Osteocyte (in vitro differentiated cells): ENCODE measurements around the gene USH1C. TPM values are rescaled to one million over a fixed set of nuclear protein-coding genes. Genes with fewer than 3 reads are reported as not detected.

Source experiments
- DNase-seq: peaks from one replicate; pipeline ENCODE4 v3.0.0; 2021; ENCODE audit warnings: mixed read lengths; ENCODE audit not compliant: unreplicated experiment; ENCODE audit errors: extremely low spot score
- H3K27ac Mint-ChIP-seq: one replicate; pipeline ENCODE4 v1.8.0; 2021; ENCODE audit warnings: mild to moderate bottlenecking, mixed read lengths; ENCODE audit not compliant: unreplicated experiment
- H3K27me3 Mint-ChIP-seq: one replicate; pipeline ENCODE4 v1.8.0; 2021; ENCODE audit warnings: mixed read lengths; ENCODE audit not compliant: unreplicated experiment
- H3K36me3 Mint-ChIP-seq: one replicate; pipeline ENCODE4 v1.8.0; 2021; ENCODE audit warnings: mixed read lengths; ENCODE audit not compliant: unreplicated experiment
- H3K4me1 Mint-ChIP-seq: one replicate; pipeline ENCODE4 v1.8.0; 2021; ENCODE audit warnings: mixed read lengths; ENCODE audit not compliant: unreplicated experiment
- H3K4me3 Mint-ChIP-seq: one replicate; pipeline ENCODE4 v1.8.0; 2021; ENCODE audit warnings: mild to moderate bottlenecking, moderate library complexity, mixed read lengths; ENCODE audit not compliant: unreplicated experiment
- H3K9me3 Mint-ChIP-seq: one replicate; pipeline ENCODE4 v1.8.0; 2021; ENCODE audit warnings: mixed read lengths; ENCODE audit not compliant: unreplicated experiment
- total RNA-seq: library from RNA; stranded (reverse); gene quantifications from 2 replicates; pipeline ENCODE4 v1.2.1, GENCODE V29; 2021
- TF ChIP-seq, protein P1 (sequence below): fragments of 200-600 bp; sonication (generic); IDR thresholded peaks from 2 replicates; pipeline ENCODE4 v1.5.0; 2021; ENCODE audit warnings: antibody characterized with exemption, mild to moderate bottlenecking, moderate library complexity

Gene USH1C
- total RNA-seq, 1 donor from 2014 or later: not detected

GRCh38 chr11:17472467-17472866 is 71.7 kb downstream of the USH1C start:
- Mint-ChIP-seq H3K36me3 (no peaks in the 10 kb centered on the region), H3K4me3 (no peak overlapping the region), H3K9me3 (no peaks in the 10 kb centered on the region), H3K27ac (no peak overlapping the region), H3K4me1 (peaks cover 7% of the 10 kb centered on the region), H3K27me3 (peaks cover 60% of the 10 kb centered on the region)
- TF ChIP-seq, protein P1, sequence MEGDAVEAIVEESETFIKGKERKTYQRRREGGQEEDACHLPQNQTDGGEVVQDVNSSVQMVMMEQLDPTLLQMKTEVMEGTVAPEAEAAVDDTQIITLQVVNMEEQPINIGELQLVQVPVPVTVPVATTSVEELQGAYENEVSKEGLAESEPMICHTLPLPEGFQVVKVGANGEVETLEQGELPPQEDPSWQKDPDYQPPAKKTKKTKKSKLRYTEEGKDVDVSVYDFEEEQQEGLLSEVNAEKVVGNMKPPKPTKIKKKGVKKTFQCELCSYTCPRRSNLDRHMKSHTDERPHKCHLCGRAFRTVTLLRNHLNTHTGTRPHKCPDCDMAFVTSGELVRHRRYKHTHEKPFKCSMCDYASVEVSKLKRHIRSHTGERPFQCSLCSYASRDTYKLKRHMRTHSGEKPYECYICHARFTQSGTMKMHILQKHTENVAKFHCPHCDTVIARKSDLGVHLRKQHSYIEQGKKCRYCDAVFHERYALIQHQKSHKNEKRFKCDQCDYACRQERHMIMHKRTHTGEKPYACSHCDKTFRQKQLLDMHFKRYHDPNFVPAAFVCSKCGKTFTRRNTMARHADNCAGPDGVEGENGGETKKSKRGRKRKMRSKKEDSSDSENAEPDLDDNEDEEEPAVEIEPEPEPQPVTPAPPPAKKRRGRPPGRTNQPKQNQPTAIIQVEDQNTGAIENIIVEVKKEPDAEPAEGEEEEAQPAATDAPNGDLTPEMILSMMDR: no peak
- DNase-seq: no peak

DNA sequence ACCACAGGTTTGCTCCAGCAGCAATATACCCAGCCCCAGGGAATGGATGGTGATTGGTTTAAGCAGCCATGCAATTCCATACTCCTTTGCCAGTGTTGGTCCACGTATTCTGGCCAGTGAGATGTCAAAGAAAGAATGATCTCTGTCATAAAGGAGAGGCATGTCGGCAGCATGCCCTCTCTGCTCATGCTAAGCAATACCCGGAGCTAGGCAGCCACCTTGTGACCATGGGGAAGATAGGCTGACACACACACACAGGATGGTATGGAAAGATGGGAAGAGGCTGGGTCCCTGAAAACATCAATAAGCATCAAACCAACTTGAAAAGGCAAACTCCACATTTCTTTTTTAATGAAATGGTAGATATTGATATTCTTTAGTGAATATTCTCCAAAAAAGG is 72.7 kb downstream of the USH1C start:
- Mint-ChIP-seq H3K27me3 (peaks cover 56% of the 10 kb centered on the region), H3K4me1 (peaks cover 7% of the 10 kb centered on the region), H3K36me3 (no peaks in the 10 kb centered on the region), H3K4me3 (no peak overlapping the region), H3K27ac (no peak overlapping the region), H3K9me3 (no peaks in the 10 kb centered on the region)
- TF ChIP-seq, protein P1: no peak
- no peak for DNase-seq

DNA sequence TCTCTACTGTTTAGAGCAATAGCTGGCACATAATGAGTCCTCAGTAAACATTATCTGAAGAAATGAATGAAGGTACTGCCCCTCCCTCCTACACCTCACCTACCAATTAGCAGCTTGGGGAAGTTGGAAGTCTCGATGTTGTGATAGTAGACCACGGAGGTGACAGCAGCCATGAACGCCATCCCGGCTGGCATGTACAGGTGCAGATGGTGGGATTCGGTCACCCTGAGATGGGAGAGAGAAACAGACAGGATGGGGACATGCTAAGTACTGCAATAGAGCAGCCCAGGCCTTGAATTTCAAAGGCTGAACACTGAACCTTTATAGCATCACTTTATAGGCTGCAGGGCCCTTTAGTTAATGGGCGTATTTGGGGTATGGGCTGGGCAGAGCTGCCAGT is 74.2 kb downstream of the USH1C start:
- no peak overlapping the region for H3K4me3 Mint-ChIP-seq
- TF ChIP-seq, protein P1: no peak
- peaks cover 50% of the 10 kb centered on the region for H3K27me3 Mint-ChIP-seq
- H3K36me3 Mint-ChIP-seq: no peaks in the 10 kb centered on the region
- no peak for DNase-seq
- no peaks in the 10 kb centered on the region for H3K4me1 Mint-ChIP-seq
- H3K9me3 Mint-ChIP-seq: no peaks in the 10 kb centered on the region
- H3K27ac Mint-ChIP-seq: no peak overlapping the region

DNA sequence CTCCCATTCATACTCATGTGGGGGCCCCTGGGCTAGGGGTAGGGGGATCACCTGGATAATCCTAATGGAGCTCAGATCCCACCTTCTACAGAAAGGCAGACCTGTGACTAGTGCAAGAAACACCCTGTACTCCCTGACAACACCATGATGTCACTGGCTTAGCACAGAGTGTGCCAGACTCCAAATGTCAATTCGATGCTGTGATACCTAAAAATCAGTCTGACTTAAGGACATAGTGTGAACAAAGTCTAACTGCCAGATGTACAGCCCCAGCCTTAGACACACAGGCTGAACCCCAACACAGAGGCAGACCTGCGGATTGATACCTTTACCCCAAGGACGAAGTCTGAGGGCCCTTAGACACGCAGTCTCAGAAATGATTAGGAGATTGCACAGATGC is 76.1 kb downstream of the USH1C start:
- peaks cover 41% of the 10 kb centered on the region for H3K27me3 Mint-ChIP-seq
- no peak overlapping the region for H3K27ac Mint-ChIP-seq
- no peaks in the 10 kb centered on the region for H3K4me1 Mint-ChIP-seq
- H3K4me3 Mint-ChIP-seq: no peak overlapping the region
- TF ChIP-seq, protein P1: no peak
- H3K9me3 Mint-ChIP-seq: no peaks in the 10 kb centered on the region
- no peaks in the 10 kb centered on the region for H3K36me3 Mint-ChIP-seq
- DNase-seq: no peak

- no peak for DNase-seq
- H3K9me3 Mint-ChIP-seq: no peaks in the 10 kb centered on the region
- TF ChIP-seq, protein P1: no peak
- no peak overlapping the region for H3K27ac Mint-ChIP-seq
- H3K36me3 Mint-ChIP-seq: no peaks in the 10 kb centered on the region
- H3K4me1 Mint-ChIP-seq: no peaks in the 10 kb centered on the region
- no peak overlapping the region for H3K4me3 Mint-ChIP-seq
- peaks cover 25% of the 10 kb centered on the region for H3K27me3 Mint-ChIP-seq
These were observed 80.6 kb downstream of the USH1C start for GRCh38 chr11:17463546-17464174.
